Fibroblast of mammary gland (primary cell): Measurements from ENCODE around the gene APOBEC3C.

Source experiments
- DNase-seq: peaks from one replicate; pipeline ENCODE4 v3.0.0-alpha.2; 2010; ENCODE audit warnings: low read depth
- H3K4me3 ChIP-seq: 2 replicates; pipeline ENCODE4 v1.5.1; 2011; ENCODE audit warnings: low read depth, mild to moderate bottlenecking, low read length, moderate library complexity; ENCODE audit not compliant: control insufficient read depth
- CTCF ChIP-seq: conservative IDR thresholded peaks from 2 replicates; pipeline ENCODE4 v1.5.1; 2011; ENCODE audit warnings: low read depth, low read length, inconsistent platforms; ENCODE audit not compliant: control insufficient read depth, insufficient read depth

The APOBEC3C gene

GRCh38 chr22:38967451-38968450 lies 46.3 kb upstream of the APOBEC3C start:
- H3K4me3 ChIP-seq, result no peak overlapping the region
- DNase-seq, result no peak

DNA sequence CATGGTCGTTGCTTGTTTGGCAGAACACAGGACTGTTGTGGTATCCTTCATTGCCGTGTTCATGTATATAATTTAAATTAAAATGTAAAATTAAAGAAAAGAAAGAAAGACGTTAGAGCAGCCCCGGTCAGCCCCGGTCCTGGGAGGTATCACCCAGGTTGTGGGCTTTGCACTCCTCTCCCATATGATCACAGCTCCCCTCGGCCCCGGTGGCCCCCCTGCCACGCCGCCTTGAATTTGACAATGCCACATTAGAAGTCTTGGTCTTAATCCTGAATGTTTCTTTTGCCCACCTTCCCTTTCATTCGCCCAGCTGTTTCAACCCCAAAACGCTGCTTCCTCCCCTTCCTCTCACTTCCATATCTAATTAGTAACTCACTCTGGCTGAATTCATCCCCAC lies 45.3 kb upstream of the APOBEC3C start:
- H3K4me3 ChIP-seq, result no peak overlapping the region
- no peak for TF ChIP-seq CTCF
- DNase-seq, result no peak

More at GRCh38 chr22:38967451-38968450, 46.3 kb upstream of the APOBEC3C start:
- no peak for TF ChIP-seq CTCF

DNA sequence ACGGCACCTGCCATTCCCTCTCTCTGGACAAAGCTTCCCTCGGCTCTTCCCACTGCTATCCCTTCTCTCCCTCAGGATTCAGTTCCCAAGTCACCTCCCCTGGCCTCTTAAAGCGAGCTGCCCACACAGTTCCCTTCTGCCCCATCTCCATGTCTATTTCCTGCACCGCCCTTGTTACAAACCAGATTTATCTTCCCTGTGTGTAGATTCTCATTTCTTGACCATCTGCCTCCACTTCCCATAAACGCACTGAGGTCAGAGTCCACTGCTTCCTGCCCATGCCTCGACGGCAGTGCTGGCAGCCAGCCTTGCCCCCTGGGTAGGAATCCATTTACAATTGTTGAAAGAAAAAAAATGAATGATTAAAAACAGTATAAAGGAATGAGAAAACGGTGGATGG lies 43.5 kb upstream of the APOBEC3C start:
- no peak for TF ChIP-seq CTCF
- DNase-seq, result no peak
- no peak overlapping the region for H3K4me3 ChIP-seq

DNA sequence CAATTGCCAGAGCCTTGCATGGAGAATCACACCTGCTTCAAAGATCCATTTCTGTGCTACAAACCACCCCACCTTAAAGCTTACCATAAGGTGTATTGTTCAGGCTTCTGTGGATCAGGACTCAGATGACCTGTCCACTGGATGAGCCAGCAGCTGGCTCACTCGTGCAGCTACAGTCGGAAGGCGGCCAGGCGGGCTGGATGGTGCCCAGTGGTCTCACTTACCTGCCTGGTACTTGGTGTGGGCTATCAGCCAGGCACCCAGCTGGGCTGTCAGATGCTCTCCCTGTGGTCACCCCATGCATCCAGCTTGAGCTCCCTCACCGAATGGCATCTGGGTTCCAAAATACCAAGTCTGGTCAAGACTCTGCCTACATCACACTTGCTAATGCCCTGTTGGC lies 42.9 kb upstream of the APOBEC3C start:
- DNase-seq, result no peak
- H3K4me3 ChIP-seq, result no peak overlapping the region
- TF ChIP-seq CTCF, result no peak

GRCh38 chr22:38971791-38972190 lies 42.3 kb upstream of the APOBEC3C start:
- no peak for DNase-seq
- no peak for TF ChIP-seq CTCF
- no peak overlapping the region for H3K4me3 ChIP-seq

- DNase-seq, result no peak
- H3K4me3 ChIP-seq, result no peak overlapping the region
- TF ChIP-seq CTCF, result no peak
Measured at GRCh38 chr22:38972558-38972957, 41.5 kb upstream of the APOBEC3C start.
